HCEC 1CT (cell line): ENCODE measurements around the gene STX4.
A peak's percentile ranks its signal among the peaks of the same experiment; 100 is the strongest.

Source experiments
- DNase-seq: peaks from one replicate; pipeline ENCODE4 v3.0.0-alpha.2; 2017

Gene STX4

DNA sequence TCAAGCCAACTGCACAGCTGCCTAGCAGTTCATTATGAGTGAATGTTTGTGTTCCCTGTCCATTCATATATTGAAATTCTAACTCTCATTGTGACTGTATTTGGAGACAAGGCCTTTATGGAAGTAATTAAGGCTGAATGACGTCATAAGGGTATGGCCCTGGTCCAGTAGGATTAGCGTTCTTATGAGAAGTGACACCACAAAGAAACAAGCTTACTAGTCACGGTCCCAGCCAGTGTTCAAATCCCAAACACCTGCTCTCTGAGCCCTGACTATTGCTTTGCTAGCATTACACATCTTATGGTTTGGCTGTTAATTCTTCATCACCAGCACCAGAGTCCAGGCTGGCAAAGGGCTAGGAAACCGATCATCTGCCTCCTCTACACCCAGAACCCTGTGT, 38.5 kb downstream of the STX4 start:
- peak; percentile 83 for DNase-seq

DNA sequence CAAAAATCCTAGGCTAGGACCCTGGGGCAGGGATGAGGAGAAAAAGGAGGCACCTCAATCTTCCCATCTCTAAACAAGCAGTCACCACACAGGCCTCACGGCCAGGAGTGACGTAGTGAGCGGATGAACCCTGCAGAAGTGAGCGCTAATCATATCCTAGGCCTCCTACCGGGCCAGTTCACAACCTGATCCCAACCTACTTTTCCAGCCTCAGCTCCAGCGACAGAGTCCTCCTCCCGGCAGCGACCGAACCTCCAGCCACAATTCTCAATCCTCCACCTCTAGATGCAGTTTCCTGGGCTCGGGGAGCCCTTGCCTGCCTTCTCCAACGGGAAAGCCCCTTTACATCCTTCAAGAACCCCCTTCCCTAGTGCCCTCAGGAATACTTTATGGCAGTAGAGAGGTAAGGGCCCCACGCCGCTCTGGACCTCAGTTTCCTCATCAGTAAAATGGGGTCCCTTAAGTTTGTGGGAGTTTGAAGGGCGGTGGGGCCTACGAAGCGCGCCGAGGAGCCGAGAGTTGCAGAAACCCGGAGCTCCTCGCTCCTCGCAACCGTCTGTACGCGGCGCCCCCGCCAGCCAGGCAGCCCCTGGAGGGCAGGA, 39.3 kb downstream of the STX4 start:
- DNase-seq, result peak; percentile 44

GRCh38 chr16:31073142-31073969, 40.0 kb downstream of the STX4 start:
- peak; percentile 84 for DNase-seq

- peak; percentile 100 for DNase-seq
These were observed 40.8 kb downstream of the STX4 start, which contains the start of the genes ZNF646 and ZNF668 for GRCh38 chr16:31073970-31074813. Gene ZNF646, plus strand, starts transcription at chr16:31074422. Its CDS starts 1,903 bp downstream, at chr16:31076325. Gene ZNF668, minus strand, starts transcription at chr16:31074240. Its CDS starts 9,781 bp downstream, at chr16:31064459.

DNA sequence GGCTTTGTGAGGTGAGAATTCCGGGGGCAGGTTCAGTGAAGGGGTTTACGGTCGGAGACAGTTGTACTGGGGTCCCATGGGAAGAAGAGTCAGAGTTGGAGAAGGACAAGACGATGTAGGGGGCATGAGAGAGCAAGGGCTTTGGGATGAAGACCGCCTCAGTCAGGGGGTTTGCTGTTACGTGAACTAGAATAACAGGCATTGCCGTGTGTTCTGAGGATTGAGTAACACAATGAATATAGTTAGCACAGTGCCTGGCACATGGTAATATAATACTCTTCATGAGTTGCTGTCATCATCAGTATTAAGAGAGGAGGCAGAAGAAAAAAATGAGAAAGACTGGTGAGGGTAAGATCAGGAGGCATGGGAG, 41.4 kb downstream of the STX4 start:
- no peak for DNase-seq

DNA sequence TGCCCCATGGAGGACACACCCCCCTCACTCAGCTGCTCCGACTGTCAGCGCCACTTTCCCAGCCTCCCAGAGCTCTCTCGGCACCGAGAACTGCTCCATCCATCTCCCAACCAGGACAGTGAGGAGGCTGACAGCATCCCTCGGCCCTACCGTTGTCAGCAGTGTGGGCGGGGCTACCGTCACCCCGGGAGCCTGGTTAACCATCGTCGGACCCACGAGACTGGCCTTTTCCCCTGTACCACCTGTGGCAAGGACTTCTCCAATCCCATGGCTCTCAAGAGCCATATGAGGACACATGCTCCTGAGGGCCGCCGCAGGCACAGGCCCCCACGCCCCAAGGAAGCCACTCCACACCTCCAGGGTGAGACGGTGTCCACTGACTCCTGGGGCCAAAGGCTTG, 43.0 kb downstream of the STX4 start:
- no peak for DNase-seq

DNA sequence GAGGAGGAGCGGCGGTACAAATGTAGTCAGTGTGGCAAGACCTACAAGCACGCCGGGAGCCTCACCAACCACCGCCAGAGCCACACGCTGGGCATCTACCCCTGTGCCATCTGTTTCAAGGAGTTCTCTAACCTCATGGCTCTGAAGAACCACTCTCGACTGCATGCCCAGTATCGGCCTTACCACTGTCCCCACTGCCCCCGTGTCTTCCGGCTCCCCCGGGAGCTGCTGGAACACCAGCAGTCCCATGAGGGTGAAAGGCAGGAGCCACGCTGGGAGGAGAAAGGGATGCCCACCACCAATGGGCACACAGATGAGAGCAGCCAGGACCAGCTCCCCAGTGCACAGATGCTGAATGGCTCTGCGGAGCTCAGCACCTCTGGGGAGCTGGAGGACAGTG, 43.7 kb downstream of the STX4 start:
- no peak for DNase-seq

DNA sequence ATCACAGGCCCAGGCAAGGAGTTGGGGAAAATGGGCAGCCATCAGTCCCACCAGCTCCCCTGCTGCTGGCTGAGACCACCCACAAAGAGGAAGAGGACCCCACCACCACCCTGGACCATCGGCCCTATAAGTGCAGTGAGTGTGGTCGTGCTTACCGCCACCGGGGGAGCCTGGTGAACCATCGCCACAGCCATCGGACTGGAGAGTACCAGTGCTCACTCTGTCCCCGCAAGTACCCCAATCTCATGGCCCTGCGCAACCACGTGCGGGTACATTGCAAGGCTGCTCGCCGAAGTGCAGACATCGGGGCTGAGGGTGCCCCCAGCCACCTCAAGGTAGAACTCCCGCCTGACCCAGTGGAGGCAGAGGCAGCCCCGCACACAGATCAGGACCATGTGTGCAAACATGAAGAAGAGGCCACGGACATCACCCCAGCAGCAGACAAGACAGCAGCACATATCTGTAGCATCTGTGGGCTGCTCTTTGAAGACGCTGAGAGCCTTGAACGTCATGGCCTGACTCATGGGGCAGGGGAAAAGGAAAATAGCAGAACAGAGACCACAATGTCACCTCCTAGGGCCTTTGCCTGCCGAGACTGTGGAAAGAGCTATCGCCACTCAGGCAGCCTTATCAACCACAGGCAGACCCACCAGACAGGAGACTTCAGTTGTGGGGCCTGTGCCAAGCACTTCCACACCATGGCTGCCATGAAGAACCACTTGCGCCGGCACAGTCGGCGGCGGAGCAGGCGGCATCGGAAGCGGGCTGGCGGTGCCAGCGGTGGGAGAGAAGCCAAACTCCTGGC, 44.4 kb downstream of the STX4 start:
- no peak for DNase-seq

- DNase-seq, result no peak
These were observed 45.4 kb downstream of the STX4 start for GRCh38 chr16:31078597-31079341.

DNA sequence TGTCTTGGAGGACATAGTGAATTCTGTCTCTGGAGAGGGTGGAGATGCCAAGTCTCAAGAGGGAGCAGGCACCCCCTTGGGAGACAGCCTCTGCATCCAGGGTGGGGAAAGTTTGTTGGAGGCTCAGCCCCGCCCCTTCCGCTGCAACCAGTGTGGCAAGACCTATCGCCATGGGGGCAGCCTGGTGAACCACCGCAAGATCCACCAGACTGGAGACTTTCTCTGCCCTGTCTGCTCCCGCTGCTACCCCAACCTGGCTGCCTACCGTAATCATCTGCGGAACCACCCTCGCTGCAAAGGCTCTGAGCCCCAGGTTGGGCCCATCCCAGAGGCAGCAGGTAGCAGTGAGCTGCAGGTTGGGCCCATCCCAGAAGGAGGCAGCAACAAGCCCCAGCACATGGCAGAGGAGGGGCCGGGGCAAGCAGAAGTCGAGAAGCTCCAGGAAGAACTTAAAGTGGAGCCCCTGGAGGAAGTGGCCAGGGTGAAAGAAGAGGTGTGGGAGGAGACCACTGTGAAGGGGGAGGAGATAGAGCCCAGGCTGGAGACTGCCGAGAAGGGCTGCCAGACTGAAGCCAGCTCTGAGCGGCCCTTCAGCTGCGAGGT, 46.1 kb downstream of the STX4 start:
- no peak for DNase-seq

DNA sequence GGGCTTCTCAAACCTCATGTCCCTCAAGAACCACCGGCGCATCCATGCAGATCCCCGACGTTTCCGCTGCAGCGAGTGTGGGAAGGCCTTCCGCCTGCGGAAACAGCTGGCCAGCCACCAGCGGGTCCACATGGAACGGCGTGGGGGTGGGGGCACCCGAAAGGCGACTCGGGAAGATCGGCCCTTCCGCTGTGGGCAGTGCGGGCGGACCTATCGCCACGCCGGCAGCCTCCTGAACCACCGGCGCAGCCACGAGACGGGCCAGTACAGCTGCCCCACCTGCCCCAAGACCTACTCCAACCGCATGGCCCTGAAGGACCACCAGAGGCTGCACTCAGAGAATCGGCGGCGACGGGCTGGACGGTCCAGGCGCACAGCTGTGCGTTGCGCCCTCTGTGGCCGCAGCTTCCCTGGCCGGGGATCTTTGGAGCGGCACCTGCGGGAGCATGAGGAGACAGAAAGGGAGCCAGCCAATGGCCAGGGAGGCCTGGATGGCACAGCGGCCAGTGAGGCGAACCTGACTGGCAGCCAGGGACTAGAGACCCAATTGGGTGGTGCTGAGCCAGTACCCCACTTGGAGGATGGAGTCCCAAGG, 46.8 kb downstream of the STX4 start:
- DNase-seq, result no peak

- DNase-seq, result no peak
These were observed 47.5 kb downstream of the STX4 start for GRCh38 chr16:31080756-31081419.

DNA sequence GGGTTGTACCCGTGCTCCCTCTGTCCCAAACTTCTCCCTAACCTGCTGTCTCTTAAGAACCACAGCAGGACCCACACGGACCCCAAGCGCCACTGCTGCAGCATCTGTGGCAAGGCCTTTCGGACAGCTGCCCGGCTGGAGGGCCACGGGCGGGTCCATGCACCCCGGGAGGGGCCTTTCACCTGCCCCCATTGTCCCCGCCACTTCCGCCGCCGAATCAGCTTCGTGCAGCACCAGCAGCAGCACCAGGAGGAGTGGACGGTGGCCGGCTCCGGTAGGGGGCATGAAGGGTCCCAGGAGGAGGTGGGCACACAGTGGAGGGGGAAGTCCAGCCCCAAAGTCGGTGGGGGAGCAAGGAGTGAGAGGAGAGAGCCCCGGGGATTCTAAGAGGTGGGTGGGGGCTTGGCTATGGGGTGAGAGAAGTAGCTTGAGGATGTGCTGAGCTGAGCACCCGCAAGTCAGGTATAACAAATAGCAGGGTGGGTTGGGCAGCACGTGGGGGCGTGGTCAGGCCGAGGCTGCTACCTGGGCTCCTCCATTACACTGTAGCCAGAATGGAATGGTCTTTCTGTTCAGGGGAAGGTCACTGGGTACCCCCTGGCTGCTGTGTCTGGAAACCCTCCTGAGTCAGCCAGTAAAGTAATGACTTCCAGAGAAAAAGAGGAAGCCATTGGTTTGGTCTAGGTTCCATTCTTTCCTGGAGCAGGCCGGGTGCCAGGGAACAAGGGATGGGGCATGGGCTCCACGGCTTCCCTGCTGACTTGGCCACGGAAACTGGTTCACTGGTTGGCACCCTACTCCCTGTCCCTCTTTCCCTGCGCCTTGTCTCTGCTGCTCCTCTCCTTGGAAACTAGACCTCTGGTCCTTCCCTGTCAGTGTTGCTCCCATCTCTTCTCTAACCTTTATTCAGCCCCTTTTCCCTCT, 48.3 kb downstream of the STX4 start:
- no peak for DNase-seq

GRCh38 chr16:31082368-31083045, 49.1 kb downstream of the STX4 start:
- no peak for DNase-seq

DNA sequence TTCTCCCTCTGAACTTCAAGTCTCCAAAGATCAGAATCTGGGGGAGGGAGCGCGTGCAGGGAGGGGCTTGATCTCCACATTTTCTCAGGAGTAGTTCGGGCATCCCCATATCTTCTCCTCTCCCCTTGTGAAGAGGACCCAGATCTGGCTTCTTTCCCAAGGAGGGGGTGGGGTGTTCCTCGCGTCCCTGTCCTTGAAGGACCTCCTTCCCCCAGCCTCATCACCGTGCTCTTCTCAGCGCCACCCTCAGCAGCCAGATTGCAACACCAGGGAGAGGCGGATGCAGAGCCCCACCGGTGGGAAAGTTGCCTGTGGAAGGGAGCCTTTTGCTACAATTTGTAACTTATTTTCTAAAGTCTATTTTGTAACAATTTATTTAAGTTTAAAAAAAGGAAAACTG, 49.7 kb downstream of the STX4 start:
- no peak for DNase-seq

DNA sequence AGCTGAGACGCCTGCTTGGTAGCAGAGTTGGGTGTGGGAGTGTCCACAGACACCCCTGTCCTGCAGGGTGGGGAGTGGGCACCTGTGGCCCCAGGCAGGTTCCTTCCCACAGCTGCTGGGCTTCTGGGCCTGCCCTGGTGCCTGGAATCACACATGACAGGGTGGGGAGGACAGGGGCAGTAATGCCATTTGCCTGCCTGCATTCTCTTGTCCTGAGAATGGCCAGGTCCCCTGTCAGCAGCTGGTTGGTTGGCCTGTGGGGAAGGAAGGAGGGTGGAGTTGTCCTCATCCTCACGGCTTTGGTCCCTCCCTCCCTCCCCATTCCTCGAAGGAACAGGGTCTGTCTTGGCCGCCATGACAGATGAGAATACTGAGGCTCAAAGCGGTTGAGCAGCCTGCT, 50.2 kb downstream of the STX4 start:
- DNase-seq, result no peak

GRCh38 chr16:31083981-31084380, 50.6 kb downstream of the STX4 start:
- DNase-seq, result no peak

DNA sequence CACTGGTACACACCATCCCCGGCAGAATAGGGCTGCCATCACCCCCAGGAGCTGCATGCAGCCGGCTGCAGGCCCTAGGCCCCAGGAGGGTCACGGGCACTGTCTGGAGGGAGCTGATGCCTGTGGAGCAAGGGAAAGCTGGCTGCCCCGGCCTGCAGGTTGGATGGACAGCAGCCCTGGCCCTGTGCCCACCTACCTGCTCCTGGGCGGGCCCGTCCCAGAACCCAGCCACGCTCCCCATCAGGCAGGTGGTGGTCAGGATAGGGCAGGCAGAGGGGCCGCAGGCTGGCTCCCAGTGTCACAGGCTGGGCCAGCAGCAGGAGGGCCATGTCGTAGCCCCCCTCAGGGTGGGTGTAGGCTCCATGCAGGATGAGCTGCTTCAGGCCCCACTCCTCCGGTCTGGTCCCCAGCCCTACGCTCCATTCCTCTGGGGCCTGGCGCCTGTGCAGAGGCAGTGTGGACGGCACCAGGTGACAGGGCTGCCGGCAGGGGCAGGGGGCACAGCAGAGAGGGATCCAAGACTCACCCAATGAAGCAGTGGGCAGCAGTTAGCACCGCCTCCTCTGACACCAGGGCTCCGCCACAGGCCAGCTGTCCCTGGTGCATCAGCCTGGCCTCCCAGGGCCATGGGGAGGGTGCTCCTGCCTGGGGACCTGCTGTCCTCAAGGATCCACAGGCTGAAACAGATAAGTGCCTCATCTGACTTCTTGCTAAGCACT, 51.4 kb downstream of the STX4 start:
- no peak for DNase-seq
